Measurements from ENCODE around the gene MAGEF1. TPM values are rescaled to one million over a fixed set of nuclear protein-coding genes. Genes with fewer than 3 reads are reported as not detected.
"Not testable (repeated sequence)": the region's sequence is repeated elsewhere in the genome, so short reads cannot be mapped to it uniquely, and the experiment has no call there.

Gene MAGEF1
- total and polyA plus RNA-seq, 2 donors (not counting 1 experiment from before 2014, with no cell fraction given) = 9.5 to 26.2 TPM

DNA sequence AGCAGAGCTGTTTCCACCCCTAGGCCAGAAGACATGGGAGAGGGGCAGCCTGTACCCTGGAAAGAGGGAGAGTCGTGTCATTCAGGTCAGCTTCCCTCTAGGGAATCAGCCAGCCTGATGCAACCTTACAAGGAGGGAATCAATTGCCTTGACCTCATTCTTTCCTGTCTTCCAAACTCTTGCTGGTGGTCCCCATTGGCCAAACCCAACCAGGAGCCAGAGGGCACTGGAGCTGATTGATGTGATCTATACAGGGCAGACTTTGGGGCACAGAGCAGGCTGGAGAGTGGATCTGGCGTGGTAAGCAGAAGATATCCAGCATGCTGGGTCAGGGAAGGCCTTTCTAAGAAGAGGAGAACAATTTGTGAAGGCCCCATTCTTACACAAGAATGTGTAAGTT lies 19.1 kb upstream of the MAGEF1 start:
- no peaks in the 10 kb centered on the region for H3K36me3 ChIP-seq (replicated peaks in 1 of 2; ENCODE audit: control extremely low read depth in 1 of 2, control insufficient read depth in 1 of 2, extremely low read depth in 1 of 2, insufficient read depth in 2 of 2, low read length in 1 of 2)
- WGBS (ENCODE audit: insufficient coverage) = 88% methylated on average over 1 of the region's 2 CpGs
- Mint-ChIP-seq H3K4me1 (no peaks in the 10 kb centered on the region), H3K27ac (no peak overlapping the region), H3K27me3 (peaks cover 22% of the 10 kb centered on the region), H3K4me3 (no peak overlapping the region), H3K9me3 (ENCODE audit: insufficient read depth) (no peaks in the 10 kb centered on the region)
- no peaks in the 10 kb centered on the region for H4K20me1 ChIP-seq (ENCODE audit: control insufficient read depth, insufficient read depth, low read length, poor library complexity, severe bottlenecking)
- no peak for DNase-seq
- no peaks in the 10 kb centered on the region for H3K79me2 ChIP-seq (ENCODE audit: control insufficient read depth, insufficient read depth, low read length)
- no peak overlapping the region for H3K9ac ChIP-seq (ENCODE audit: low read length)
- no peak overlapping the region for H3K27ac ChIP-seq (ENCODE audit: low read length in 2 of 2)
- no peak overlapping the region for H2AFZ ChIP-seq (ENCODE audit: insufficient read depth, low read depth, low read length, poor library complexity, severe bottlenecking)
- no peaks in the 10 kb centered on the region for H3K9me3 ChIP-seq (ENCODE audit: control extremely low read depth in 1 of 3, control insufficient read depth in 2 of 3, insufficient read depth in 1 of 3, low read length in 2 of 3)
- no peak for ATAC-seq (ENCODE audit: low read depth)
- H3K4me2 ChIP-seq (replicated peaks; ENCODE audit: low read depth, low read length, poor library complexity, severe bottlenecking) = no peak overlapping the region
- POLR2A ChIA-PET = no interaction called here
- intact Hi-C loops (cut with micrococcal nuclease) = no loop called here
- H3K4me1 ChIP-seq (ENCODE audit: control insufficient read depth in 2 of 2, insufficient read depth in 2 of 2, low read length in 2 of 2) = no peaks in the 10 kb centered on the region
- H3K27me3 ChIP-seq (replicated peaks in 1 of 4; ENCODE audit: control extremely low read depth in 1 of 4, control insufficient read depth in 3 of 4, insufficient read depth in 4 of 4, low read length in 3 of 4) = no peaks in the 10 kb centered on the region
- TF ChIP-seq, protein P1, sequence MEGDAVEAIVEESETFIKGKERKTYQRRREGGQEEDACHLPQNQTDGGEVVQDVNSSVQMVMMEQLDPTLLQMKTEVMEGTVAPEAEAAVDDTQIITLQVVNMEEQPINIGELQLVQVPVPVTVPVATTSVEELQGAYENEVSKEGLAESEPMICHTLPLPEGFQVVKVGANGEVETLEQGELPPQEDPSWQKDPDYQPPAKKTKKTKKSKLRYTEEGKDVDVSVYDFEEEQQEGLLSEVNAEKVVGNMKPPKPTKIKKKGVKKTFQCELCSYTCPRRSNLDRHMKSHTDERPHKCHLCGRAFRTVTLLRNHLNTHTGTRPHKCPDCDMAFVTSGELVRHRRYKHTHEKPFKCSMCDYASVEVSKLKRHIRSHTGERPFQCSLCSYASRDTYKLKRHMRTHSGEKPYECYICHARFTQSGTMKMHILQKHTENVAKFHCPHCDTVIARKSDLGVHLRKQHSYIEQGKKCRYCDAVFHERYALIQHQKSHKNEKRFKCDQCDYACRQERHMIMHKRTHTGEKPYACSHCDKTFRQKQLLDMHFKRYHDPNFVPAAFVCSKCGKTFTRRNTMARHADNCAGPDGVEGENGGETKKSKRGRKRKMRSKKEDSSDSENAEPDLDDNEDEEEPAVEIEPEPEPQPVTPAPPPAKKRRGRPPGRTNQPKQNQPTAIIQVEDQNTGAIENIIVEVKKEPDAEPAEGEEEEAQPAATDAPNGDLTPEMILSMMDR (IDR thresholded peaks at IDR 0.05) = no peak
- no peak for TF ChIP-seq EZH2 (IDR thresholded peaks at IDR 0.05; ENCODE audit: borderline replicate concordance, insufficient read depth, low read depth, low read length, poor library complexity, severe bottlenecking)
- CTCF ChIA-PET = interaction anchor here (0.6 to 1.3 kb wide), 3 partner anchors 35 to 216 kb away, joined by 3 to 9 read pairs (median 4); partner anchors contain the start of gene EPHB3
- H3K4me3 ChIP-seq (ENCODE audit: control extremely low read depth in 1 of 5, extremely low read depth in 1 of 5, insufficient read depth in 1 of 5, low read depth in 2 of 5, low read length in 4 of 5) = no peak overlapping the region

DNA sequence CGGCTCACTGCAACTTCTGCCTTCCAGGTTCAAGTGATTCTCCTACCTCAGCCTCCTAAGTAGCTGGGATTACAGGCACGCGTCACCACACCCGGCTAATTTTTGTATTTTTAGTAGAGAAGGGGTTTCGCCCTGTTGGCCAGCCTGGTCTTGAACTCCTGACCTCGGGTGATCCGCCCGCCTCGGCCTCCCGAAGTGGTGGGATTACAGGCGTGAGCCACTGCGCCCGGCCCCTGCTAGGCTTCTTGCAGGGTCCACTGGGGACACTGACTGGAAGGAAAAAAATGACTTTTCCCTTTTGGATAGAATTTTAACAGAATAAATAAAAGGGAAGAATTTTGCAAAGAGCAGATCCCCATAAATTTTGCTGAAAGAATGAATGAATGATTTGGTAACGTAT lies 17.3 kb upstream of the MAGEF1 start:
- H3K27ac Mint-ChIP-seq; H3K4me2 ChIP-seq (replicated peaks; ENCODE audit: low read depth, low read length, poor library complexity, severe bottlenecking); H2AFZ ChIP-seq (ENCODE audit: insufficient read depth, low read depth, low read length, poor library complexity, severe bottlenecking); H3K27me3 ChIP-seq (replicated peaks in 1 of 4; ENCODE audit: control extremely low read depth in 1 of 4, control insufficient read depth in 3 of 4, insufficient read depth in 4 of 4, low read length in 3 of 4); H3K36me3 ChIP-seq (replicated peaks in 1 of 2; ENCODE audit: control extremely low read depth in 1 of 2, control insufficient read depth in 1 of 2, extremely low read depth in 1 of 2, insufficient read depth in 2 of 2, low read length in 1 of 2); H3K9me3 Mint-ChIP-seq (ENCODE audit: insufficient read depth); DNase-seq; CTCF ChIA-PET; intact Hi-C loops (cut with micrococcal nuclease); H3K4me3 ChIP-seq (ENCODE audit: control extremely low read depth in 1 of 5, extremely low read depth in 1 of 5, insufficient read depth in 1 of 5, low read depth in 2 of 5, low read length in 4 of 5); H3K27ac ChIP-seq (ENCODE audit: low read length in 2 of 2); H3K4me1 ChIP-seq (ENCODE audit: control insufficient read depth in 2 of 2, insufficient read depth in 2 of 2, low read length in 2 of 2); POLR2A ChIA-PET; H3K79me2 ChIP-seq (ENCODE audit: control insufficient read depth, insufficient read depth, low read length); H3K4me1 Mint-ChIP-seq; H4K20me1 ChIP-seq (ENCODE audit: control insufficient read depth, insufficient read depth, low read length, poor library complexity, severe bottlenecking); ATAC-seq (ENCODE audit: low read depth); H3K4me3 Mint-ChIP-seq; H3K9me3 ChIP-seq (ENCODE audit: control extremely low read depth in 1 of 3, control insufficient read depth in 2 of 3, insufficient read depth in 1 of 3, low read length in 2 of 3); H3K9ac ChIP-seq (ENCODE audit: low read length): not testable (repeated sequence)
- H3K27me3 Mint-ChIP-seq = peaks cover 17% of the 10 kb centered on the region
- 99% methylated on average over 10 of the region's 14 CpGs for WGBS (ENCODE audit: insufficient coverage)
